ENCODE results near the gene TNFRSF19.
A peak's percentile ranks its signal among the peaks of the same experiment; 100 is the strongest.
"Not testable (repeated sequence)": the region's sequence is repeated elsewhere in the genome, so short reads cannot be mapped to it uniquely, and the experiment has no call there.

The TNFRSF19 gene

DNA sequence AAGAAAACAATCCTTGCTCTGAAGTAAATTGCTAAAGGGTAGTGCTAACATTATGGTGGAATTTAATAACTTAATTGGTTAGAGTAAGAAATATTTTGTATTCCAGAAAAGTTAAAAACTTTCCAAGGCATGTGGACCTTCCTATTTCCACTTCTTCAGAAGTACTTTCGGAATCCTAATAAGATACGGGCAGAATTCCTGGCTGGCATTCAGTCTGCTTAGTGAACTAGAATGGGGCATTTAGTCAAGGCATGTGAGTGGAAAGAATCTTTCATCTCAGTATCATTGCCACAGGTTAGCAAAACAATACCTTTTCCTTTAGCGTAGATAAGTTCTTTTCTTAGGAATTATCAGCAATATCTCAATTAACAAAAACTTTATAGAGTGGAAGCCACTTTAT lies 85.1 kb downstream of the TNFRSF19 start:
- DNase-seq (ENCODE audit: low spot score): no peak

DNA sequence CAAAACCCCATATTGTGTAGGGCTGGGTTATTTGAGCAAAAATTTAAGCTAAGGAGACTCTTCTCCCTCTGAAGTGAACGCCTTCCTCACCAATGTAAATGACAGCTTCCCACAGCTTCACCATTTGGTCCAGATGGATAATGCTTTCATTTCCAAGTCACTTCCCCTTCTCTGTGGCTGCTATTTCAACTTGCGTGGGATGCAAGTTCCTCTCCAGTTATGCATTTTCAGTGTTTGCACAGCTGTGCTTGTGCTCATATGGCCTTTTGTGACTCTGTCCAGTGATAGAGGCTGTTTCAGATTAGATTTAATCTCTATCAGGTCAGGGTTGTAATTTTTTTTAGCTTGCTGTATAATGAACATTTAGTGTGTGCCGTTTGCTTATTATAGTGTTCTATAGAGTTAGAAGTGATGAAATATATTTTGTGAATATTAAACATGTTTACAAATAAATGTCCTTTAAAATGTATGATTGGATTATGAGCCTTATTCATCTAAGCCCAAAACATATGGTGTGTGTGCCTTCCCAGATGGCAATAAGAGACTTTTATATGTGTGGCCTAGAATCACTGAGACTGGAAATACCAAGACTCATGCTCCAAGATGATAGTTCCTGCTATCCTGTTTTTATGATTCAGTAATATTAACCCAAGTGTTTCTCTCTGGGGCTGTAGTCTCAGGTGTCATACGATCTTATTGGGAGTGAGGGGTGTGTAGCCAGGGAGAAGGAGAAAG lies 86.6 kb downstream of the TNFRSF19 start:
- no peak for DNase-seq (ENCODE audit: low spot score)

DNA sequence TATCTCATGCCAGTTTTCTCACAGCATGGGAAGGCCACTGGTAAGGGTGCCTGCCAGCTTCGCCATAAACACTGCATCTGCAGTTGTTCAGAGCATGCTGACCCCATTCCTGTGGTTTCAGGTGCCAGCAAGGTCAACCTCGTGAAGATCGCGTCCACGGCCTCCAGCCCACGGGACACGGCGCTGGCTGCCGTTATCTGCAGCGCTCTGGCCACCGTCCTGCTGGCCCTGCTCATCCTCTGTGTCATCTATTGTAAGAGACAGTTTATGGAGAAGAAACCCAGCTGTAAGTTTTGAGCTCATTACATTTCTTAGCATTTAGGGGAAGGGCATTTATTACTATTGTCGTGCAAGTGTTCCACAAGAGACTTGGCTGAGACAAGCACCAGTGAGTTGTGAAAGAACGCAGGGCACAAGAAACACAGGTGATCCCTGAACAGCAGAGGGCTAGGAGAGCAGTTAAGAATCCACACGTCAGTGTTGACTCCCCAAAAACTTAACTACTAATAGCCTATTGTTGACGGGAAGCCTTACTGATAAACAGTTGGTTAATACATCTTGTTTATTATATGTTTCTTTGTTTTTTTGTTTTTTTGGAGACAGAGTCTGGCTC lies 88.8 kb downstream of the TNFRSF19 start:
- DNase-seq (ENCODE audit: low spot score): no peak

DNA sequence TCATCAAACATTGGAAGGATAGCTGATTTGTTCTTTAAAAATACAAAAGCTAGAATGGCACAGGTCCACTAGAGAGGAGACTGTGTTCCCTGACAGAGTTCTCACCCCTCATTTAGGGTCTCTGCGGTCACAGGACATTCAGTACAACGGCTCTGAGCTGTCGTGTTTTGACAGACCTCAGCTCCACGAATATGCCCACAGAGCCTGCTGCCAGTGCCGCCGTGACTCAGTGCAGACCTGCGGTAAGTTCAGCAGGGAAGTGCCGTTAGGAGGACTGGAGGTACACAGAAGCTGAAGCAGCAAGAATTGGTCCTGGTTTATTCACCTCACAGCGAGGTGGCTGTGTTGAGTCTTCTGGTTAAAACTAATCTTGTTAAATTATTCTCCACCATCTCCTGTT lies 90.0 kb downstream of the TNFRSF19 start:
- DNase-seq (ENCODE audit: low spot score): no peak

DNA sequence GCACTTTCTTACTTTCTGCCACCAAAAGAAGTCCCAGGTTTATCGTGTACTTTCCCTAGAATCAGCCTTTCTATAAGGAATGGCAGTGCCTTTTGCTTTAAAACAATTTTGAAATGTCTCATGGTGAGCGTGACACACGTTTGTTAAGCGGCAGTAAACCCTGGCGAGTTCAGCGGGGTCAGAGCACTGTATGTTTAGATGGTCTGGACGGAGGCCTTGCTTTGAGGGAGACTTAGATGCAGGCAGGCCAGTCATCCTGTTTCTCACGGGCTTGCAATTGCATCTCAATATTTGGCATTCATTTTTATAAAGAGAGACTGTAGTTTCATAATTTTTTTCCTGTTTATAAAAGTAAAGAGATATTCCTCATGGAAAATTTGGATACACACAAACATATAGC lies 96.4 kb downstream of the TNFRSF19 start:
- no peak for DNase-seq (ENCODE audit: low spot score)

DNA sequence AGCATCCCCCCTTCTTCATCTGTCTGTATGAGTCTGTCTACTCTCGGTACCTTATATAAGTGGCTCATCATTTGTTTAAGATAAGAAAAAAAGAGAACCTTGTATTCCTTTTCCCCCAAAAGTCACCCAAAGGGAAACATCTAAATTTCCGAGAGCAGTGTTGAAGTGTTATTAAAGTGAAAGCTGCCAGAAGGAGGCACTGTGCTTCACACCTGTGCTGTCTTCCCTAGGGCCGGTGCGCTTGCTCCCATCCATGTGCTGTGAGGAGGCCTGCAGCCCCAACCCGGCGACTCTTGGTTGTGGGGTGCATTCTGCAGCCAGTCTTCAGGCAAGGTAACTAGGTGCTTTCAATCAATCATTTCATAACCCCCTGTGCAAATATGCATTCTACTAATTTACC lies 97.5 kb downstream of the TNFRSF19 start:
- no peak for DNase-seq (ENCODE audit: low spot score)

DNA sequence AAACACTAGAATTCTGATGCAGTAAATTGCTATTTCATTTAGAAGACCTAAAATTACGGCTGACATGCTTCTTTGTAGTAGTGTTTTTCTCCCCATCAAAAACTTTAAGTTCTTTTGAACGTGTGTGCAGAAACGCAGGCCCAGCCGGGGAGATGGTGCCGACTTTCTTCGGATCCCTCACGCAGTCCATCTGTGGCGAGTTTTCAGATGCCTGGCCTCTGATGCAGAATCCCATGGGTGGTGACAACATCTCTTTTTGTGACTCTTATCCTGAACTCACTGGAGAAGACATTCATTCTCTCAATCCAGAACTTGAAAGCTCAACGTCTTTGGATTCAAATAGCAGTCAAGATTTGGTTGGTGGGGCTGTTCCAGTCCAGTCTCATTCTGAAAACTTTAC lies 98.3 kb downstream of the TNFRSF19 start:
- no peak for DNase-seq (ENCODE audit: low spot score)

DNA sequence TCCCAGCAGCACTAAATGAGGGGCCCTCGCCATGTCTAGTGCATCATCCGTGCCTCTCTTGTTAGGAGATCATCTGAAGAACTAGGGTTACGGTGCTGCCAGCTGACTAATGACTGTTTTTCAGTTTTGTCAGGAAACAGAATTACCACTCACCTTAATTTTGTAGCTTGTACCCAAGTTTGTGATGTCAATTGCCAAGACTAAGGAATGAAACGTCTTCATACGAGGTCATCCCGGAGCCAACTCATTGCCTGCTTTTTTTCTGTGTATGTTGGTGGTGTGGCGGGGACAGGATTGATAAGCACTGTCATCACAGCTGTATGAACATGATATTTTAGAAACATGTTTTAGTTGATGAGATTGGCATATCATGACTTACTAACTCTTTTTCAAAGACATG lies 100.6 kb downstream of the TNFRSF19 start:
- peak; percentile 34 for DNase-seq (ENCODE audit: low spot score)

DNA sequence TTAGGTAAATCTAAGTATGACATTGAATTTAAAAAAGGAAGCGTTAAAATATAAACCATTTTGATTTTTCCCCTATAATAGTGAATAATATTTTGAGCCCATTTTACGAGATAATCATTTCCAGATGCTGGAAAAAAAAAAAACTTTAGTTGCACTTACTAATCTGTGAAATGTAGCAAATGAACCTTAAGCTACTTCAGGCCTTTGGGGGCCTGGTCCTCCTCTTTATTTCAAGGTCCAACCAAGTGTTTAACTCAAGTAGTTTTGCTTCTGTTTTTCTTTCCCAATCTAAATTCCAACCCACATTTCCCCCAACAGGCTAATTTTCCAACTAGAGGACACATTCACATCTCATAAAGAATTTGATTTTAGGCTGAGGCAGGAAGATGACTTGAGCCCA lies 101.2 kb downstream of the TNFRSF19 start:
- DNase-seq (ENCODE audit: low spot score): no peak

DNA sequence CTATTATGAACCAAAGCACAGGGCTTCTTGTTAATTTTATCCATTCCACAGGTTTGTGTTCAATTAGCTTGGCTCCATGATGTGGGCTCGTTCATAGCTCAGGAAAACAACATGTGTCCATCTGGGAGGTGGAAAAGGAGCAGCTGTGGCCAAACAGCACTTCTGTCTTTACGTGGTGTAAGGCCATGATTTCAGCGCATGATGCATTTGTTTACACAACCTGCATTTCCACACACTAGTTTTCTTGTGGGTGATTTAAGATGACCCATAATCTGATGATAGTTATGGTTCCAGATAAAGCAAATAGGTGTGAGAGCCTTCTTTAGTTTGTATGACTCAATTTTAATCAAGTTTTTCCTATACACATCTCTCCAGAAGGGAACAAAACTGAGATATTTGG lies 101.7 kb downstream of the TNFRSF19 start:
- DNase-seq (ENCODE audit: low spot score): no peak

DNA sequence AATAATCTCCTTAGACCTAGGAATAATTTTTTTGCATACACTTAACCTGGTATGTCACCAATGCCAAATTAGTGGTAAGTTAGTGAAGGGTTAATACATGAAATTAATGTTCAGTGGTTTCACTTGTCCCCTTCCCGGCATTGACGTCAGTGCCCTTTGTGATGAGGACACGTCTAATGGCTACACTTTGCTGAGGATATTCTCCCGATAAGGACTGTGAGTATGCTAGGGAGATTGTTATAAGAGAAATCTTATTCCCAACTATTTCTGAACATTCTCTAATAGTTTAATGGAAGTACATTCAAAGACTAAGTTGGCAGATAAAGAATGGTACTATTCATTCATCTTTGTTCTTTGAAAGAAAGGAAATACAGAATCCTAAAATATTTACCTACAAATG lies 102.4 kb downstream of the TNFRSF19 start:
- DNase-seq (ENCODE audit: low spot score): no peak

DNA sequence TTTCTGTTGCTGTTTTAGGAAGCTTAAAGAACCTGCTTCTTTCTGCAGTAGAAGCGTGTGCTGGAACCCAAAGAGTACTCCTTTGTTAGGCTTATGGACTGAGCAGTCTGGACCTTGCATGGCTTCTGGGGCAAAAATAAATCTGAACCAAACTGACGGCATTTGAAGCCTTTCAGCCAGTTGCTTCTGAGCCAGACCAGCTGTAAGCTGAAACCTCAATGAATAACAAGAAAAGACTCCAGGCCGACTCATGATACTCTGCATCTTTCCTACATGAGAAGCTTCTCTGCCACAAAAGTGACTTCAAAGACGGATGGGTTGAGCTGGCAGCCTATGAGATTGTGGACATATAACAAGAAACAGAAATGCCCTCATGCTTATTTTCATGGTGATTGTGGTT lies 103.1 kb downstream of the TNFRSF19 start:
- no peak for DNase-seq (ENCODE audit: low spot score)

DNA sequence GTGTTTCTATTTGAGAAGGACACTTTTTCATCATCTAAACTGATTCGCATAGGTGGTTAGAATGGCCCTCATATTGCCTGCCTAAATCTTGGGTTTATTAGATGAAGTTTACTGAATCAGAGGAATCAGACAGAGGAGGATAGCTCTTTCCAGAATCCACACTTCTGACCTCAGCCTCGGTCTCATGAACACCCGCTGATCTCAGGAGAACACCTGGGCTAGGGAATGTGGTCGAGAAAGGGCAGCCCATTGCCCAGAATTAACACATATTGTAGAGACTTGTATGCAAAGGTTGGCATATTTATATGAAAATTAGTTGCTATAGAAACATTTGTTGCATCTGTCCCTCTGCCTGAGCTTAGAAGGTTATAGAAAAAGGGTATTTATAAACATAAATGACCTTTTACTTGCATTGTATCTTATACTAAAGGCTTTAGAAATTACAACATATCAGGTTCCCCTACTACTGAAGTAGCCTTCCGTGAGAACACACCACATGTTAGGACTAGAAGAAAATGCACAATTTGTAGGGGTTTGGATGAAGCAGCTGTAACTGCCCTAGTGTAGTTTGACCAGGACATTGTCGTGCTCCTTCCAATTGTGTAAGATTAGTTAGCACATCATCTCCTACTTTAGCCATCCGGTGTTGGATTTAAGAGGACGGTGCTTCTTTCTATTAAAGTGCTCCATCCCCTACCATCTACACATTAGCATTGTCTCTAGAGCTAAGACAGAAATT lies 103.8 kb downstream of the TNFRSF19 start:
- no peak for DNase-seq (ENCODE audit: low spot score)

DNA sequence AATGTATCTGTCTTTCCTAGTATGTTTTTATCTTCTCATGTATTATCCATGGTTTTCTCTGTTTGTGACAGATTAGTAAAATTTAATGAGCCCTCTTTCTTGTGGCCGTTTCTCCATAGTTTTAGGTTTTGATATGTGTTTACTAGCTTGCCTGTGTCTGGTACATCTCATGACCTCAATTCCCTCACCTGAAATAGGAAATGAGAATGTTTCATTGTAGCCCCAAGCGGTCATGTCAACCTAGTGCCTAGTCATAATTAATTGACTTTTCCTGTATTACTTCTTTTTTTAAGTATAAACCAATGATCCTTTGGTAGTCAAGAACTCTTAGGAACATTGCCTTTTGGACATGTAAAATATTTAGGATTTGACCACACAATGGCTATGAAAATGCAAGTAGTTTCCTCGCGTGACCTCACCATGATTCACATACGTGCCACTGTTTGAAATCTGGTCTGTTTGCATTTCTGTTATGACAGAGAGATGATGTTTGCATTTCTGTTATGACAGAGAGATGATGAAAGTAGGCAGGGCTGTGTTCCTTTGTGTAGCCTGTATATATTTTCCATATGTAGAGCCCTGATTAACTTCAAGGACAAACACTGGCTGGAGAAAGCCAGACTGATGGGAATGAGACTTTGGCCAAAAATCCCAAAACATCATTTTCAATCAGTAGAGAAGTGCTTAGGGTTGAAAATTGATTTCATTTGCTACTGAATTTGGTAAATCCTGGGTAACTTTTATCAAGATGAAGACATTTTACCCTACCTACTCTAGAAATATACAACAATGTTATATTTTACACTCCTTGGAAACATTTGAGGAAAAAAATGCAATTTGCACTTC lies 104.8 kb downstream of the TNFRSF19 start:
- no peak for DNase-seq (ENCODE audit: low spot score)

DNA sequence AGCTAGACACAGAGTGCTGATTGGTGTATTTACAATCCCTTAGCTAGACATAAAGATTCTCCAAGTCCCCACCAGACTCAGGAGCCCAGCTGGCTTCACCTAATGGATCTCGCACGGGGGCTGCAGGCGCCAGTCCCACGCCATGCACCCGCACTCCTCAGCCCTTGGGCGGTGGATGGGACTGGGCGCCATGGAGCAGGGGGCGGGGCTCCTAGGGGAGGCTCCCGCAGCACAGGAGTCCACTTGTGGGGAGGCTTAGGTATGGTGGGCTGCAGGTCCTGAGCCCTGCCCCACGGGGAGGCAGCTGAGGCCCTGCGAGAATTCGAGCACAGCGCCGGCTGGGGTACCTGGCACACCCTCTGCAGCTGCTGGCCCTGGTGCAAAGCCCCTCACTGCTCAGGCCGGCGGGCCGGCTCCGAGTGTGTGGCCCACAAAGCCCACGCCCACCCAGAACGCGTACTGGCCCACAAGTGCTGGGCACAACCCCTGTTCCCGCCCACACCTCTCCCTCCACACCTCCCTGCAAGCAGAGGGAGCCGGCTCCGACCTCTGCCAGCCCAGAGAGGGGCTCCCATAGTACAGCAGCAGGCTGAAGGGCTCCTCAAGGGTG lies 107.6 kb downstream of the TNFRSF19 start:
- not testable (repeated sequence) for DNase-seq (ENCODE audit: low spot score)

DNA sequence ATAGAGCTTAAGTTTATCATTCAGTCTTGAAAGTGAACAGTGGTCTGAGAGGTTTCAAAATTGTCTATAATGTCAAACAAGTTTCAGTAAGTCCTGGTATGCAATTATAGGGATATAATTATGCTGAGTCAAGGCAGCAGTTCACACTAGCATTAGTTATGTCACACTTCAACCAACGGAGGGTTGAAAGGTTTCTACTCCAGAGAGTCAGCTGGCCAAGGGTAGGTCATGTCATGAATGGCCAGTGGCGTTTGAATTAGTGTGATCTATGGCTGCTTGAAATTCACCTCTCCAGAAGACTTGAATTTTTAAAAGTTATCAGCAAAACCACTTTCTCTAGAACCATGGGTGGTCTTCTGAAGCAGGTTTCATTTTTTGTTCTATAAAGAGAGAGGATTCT lies 108.6 kb downstream of the TNFRSF19 start:
- DNase-seq (ENCODE audit: low spot score): no peak

DNA sequence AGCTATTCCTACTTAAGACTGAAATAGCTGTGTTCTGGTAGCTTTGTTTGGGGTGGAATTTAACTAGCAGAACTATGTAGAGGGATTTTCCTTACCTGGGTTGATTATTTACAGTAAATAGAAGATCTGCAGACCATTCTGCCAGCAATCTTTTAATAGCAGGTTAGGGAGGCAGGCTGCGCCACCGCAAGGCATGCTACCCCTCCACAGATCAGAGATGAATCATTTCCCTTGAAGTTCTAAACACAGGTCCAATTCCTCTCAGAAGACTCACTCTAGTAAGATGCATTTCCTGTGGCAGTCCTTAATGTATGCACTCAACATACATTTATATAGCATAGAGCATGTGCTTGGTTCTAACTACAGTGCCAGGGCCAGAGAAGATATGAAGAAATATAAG lies 109.0 kb downstream of the TNFRSF19 start:
- DNase-seq (ENCODE audit: low spot score): no peak

DNA sequence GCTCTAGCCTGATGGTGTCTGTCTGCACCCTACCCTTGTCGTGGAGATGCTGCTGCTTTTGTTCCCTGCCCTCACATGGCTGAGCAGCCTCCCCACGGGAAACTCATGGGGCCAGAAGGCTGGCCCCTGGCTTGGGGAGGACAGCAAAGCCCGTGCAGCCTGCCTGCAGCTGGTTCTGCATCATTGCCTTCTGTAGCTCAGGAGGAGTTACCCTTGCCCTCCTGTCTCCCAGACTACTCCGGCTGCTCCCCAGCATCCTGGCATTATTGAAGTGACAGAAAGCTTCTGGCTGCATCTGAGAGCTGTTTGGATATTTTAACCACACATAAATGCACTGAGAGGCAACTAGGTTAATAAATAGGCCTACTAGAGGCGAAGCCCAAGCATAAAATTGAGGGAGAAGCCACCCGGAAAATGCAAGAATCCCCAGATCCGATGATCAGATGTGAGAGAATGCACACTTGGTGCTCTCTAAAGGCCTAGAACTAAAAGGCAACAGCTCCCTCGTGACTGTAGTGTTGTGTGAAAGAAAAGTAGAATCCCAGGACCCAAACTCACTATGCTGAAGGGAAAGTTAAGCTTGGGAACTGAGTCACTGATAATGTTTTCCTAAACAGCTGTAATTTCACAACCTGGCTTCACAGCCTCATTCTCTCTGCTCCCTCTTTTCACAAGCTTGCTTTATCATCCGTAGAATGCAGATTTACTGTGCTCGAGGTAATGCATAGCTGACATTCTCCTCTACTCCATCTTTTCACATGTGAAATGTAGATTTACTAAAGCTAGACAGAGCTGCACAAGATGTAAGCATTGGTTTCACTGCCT lies 110.8 kb downstream of the TNFRSF19 start:
- DNase-seq (ENCODE audit: low spot score): no peak

DNA sequence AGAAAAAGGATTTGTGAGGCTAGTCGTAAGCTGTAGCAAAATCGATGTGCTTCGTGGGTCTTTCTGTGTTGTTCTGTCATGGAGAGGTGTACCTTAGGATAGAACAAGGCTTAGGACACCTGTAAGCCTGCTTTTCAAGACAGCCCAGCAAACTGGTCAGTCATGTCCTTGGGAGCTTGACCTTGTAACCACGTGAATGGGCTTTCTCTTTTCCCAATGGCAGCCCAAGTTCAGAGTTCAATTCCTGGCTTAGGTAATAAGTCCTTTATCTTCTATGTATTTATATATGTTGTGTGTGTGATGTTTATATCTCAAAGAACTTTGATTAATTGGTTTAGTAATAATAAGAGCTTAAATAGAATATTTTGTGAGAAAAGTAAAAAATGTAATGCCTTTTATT lies 112.9 kb downstream of the TNFRSF19 start:
- DNase-seq (ENCODE audit: low spot score): no peak

DNA sequence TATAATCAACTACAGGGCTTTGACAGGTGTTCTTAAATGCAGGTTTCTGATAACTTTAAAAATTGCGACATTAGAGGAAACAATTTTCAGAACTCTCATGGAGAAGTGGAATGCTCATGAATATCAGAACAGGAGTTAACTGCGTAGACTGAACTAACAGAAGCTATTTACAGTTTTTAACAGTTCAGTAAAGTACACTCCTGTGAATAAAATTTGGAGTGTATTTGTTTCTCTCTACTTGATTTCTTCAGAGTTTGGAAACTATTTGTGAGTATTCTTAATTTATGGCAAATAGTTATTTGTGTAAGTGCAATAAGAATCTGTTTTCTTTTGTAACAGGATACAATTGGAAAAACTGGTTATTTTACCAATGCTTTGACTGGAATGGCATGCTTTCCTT lies 114.4 kb downstream of the TNFRSF19 start:
- DNase-seq (ENCODE audit: low spot score): no peak

DNA sequence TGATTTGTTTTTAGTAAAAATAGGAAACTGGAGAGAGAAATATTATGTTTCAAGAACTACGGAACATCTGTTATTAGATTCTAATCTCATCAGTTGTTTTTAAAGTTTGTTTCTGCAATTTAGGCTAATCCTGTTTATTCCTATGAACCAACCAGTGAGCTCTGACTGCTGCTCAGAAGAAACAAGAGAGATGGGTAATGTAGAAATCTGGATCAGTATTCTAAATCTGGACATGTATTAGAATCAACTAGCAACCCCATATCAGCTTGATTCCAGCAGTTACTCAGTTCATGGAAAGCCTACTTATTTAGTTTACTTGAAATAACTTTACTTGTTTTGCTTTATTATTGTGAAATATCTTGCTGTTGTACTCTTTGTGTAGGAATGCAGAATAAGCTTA lies 115.2 kb downstream of the TNFRSF19 start:
- no peak for DNase-seq (ENCODE audit: low spot score)

All from hematopoietic multipotent progenitor cell treated with erythropoietin and hydrocortisone succinate and interleukin-3 and kit ligand, for 15 days (in vitro differentiated cells).